Activated T-helper 1 cell treated with anti-CD3 and anti-CD28 coated beads, Interleukin-2, amount 50 U/mL, for 16 hours (primary cell): ENCODE measurements around the gene REEP2.

ENCODE experiments used
- DNase-seq, 2 donors: peaks; one replicate each; pipeline ENCODE4 v3.0.0-alpha.2; 2020; ENCODE audit warnings: low read depth in 1 of 2, low spot score in 1 of 2

Gene REEP2

GRCh38 chr5:138448481-138449398, 9.9 kb downstream of the REEP2 start:
- no peak for DNase-seq

- peak; percentile 55 to 63 for DNase-seq
Observed at GRCh38 chr5:138449501-138450239, 10.8 kb downstream of the REEP2 start.

- no peak for DNase-seq
Observed at GRCh38 chr5:138450971-138451370, 12.1 kb downstream of the REEP2 start.

GRCh38 chr5:138452720-138453119, 13.9 kb downstream of the REEP2 start:
- no peak for DNase-seq

- DNase-seq, result no peak
Observed at GRCh38 chr5:138453590-138453989, 14.7 kb downstream of the REEP2 start.

GRCh38 chr5:138454121-138454520, 15.3 kb downstream of the REEP2 start:
- DNase-seq, result no peak

- no peak for DNase-seq
Observed at GRCh38 chr5:138455232-138455930, 16.5 kb downstream of the REEP2 start.

GRCh38 chr5:138457531-138458275, 18.8 kb downstream of the REEP2 start:
- no peak for DNase-seq

- DNase-seq, result no peak
Observed at GRCh38 chr5:138458384-138458783, 19.5 kb downstream of the REEP2 start.

GRCh38 chr5:138458856-138459255, 20.0 kb downstream of the REEP2 start:
- no peak for DNase-seq

GRCh38 chr5:138459311-138459933, 20.6 kb downstream of the REEP2 start:
- DNase-seq, result peak; percentile 39 to 70

GRCh38 chr5:138460032-138460693, 21.3 kb downstream of the REEP2 start:
- no peak for DNase-seq

- DNase-seq, result no peak
Observed at GRCh38 chr5:138461343-138462125, 22.7 kb downstream of the REEP2 start.

- no peak for DNase-seq
Observed at GRCh38 chr5:138463419-138464007, 24.7 kb downstream of the REEP2 start.

- peak; percentile 84 to 91 for DNase-seq
Observed at GRCh38 chr5:138464008-138464387, 25.1 kb downstream of the REEP2 start.

GRCh38 chr5:138464388-138465260, 25.8 kb downstream of the REEP2 start:
- DNase-seq, result peak; percentile 91 to 93

GRCh38 chr5:138465261-138466124, 26.6 kb downstream of the REEP2 start, which contains the start of gene EGR1:
Gene EGR1, plus strand, starts transcription at chr5:138465479. Its CDS starts 283 bp downstream, at chr5:138465762.
- peak; percentile 88 to 89 for DNase-seq
